ENCODE data around the gene ABRACL.
"Not testable (repeated sequence)": the region's sequence is repeated elsewhere in the genome, so short reads cannot be mapped to it uniquely, and the experiment has no call there.

ABRACL gene

DNA sequence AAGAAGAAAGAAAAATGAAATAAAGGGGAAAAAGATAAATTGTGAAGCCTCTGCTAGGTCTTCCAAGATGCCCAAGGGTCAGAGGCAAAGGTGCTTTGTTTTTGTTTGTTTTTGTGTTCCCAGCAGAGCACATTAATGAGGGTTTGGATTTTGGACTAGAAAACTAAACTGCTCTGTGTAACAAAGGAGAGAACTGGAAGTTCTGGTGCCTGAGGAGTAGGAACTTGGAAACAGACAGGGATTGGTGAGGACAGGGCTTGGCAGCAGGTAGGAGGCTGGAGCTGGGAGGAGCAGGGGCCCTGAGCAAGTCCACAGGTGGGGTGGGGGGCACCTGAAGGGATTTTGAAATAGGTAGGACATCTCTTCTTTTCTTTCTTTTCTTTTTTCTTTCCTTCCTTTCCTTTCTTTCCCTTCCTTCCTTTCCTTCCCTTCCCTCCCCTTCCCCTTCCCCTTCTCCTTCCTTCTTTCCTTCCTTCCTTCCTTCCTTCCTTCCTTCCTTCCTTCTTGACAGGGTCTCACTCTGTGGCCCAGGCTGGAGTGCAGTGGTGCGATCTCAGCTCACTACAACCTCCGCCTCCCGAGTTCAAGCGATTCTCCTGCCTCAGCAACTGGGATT is 15.3 kb upstream of the ABRACL start:
- no peak for DNase-seq

DNA sequence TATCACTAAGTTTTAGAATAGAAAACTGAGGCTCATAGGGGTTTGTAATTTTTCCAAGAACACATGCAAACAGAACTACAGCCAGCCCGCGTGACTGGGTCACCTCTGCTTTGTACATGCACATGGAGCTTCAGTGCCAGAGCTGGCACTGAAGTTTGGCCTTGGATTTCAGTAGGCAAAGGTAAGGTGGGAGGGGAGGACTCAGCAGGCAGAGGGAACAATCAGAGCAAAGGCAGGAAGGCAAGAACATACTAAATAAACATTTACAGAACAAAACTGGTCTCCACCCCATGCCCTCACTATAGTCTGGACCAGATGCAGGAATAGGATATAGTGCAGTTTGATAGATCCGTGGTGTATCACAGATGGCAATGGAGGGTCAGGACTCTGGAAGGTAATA is 13.6 kb upstream of the ABRACL start:
- no peak for DNase-seq

DNA sequence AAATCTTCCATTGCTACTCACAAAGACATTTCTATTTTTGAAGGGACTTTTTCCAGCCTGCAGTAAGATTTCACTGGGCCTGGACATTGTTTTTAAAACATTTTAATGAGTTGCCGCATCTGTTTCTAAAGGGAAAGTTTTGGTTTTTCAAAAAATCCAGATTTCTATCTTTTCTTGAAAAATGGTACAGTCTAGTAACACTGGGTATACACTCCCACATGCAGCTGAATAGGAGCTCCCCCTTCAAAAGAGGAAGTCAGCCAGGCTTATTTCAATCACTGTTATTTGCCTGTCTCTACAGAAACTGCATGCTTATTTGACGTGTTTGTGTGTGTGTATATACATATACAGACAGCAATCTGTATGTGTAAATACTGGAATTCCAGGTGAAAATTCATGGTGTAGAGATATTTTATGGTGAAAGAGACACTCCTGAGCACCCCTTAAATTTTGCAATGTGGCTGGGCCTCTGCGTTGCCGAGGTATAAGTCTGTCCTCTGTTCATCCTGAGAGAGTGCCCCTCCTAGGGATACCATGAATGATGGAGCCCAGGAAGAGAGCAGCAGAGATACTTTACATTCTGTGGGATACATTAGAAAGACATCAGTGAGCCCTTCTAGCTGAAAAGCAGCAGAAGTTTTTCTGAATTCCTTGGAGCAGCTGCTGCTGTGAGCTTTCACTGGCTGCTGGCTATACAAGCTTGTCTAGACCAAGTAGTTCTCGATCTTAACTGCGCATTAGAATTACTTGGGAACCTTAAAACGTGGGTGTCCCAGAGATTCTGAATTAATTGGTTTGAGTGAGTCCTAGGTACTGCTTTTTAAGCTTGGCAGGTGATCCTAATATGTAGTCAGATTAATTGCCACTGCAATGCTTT is 12.0 kb upstream of the ABRACL start:
- DNase-seq: no peak

DNA sequence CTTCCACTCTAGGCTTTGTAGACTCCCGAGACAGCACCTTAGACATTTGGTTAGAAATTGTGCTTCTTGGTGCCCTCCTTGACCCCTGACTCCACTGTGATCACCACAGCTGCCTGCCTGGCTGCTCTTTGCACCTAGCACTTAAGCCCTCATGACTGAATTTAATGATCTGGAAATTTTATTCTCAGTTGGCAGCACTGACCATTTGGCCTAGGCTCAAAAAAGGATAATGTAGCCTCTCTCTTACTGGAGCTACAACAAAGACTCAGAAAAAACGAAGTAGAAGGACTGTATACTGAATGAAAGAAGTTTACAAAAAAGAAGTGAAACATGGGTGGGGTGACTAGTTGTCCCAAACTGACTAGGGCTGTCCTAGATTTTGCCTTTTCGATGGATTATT is 11.3 kb upstream of the ABRACL start:
- no peak for DNase-seq

DNA sequence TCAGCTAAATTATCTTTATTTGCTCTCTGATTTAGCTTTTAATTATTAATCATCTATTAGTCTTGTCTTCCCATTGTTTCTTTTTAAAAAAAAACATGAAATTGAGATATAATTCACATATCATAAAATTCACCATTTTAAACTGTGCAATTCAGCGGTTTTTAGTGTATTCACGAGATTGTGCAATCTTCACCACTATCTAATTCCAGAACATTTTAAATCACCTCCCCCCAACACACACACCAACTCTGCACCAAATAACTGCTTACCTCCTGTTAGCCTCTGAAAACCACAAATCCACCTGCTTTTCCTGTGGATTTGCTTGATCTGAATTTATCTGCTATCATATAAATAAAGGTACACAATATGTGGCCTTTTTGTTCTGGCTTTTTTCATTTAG is 8.8 kb upstream of the ABRACL start:
- no peak for DNase-seq

DNA sequence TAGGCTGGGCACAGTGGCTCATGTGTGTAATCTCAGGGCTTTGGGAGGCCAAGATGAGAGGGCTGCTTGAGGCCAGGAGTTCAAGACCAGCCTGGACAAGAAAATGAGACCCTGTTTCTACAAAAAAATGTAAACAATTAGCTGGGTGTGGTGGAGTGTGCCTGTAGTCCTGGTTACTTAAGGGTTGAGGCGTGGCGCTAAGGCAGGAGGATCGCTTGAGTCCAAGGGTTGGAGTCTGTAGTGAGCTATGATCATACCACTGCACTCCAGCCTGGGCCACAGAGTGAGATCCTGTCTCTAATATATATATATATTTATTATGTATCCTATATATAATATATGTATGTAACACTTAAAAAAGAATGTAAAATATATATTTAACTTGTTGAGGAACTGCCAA is 7.9 kb upstream of the ABRACL start:
- no peak for DNase-seq

DNA sequence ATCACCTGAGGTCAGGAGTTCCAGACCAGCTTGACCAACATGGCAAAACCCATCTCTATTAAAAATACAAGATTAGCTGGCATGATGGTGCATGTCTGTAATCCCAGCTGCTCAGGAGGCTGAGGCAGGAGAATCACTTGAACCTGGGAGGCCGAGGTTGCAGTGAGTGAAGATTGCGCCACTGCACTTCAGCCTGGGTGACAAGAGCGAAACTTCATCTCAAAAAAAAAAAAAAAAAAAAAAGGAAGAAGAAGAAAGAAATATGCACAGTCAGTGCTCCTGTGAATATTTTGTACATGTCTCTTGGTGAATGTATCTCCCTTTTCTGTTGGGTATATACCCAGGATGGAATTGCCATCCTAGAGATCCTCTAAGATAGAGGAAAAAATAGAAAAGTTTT is 3.1 kb upstream of the ABRACL start:
- DNase-seq: not testable (repeated sequence)

DNA sequence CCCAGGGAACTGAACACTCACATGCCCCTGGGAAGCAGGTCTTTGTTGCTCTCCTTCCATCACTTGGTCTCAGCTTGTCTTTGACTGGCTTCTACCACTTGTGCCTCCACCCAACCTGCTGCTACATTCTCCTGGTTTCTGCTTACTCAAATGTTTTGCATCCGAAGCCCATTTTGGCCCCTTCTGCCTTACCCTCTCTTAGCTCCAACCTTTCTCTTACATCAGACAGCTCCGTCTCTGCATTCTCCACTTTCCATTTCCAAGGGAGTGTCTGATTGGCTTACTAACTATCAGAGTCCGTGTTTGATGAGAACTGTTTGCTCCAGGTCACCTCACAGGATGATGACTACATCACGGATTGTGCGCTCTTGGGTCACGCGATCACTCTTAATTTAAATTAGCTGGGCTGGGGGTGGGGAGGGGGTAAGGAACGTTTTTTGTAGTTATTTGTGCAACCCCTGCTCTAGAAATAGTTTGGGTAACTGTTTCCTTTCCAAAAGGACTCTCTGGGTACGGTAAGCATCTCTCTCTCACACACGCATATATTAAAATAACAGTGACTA is 844 bp upstream of the ABRACL start:
- DNase-seq: peak; percentile 41

DNA sequence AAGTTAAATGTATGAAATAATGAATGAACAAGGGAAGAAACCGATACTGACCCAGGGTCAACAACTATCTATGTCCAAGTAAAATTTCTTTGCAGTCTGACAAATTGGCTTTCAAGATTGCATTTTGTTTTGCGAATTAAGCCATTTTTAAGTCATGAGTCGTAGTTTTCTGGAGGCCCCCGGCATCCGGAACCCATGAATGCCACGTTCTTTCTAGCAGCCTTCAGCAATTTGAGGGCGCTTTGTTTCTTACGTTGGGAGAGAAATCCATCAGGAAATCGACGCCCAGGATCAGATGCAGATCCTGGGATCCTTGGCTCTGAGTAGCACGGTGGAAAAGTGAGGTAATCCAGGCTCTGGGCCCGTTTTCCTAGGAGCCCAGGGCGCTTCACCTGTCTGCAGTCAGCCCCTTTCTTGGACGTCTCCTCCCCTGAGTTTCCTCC is 309 bp upstream of the ABRACL start:
- DNase-seq: peak; percentile 53

DNA sequence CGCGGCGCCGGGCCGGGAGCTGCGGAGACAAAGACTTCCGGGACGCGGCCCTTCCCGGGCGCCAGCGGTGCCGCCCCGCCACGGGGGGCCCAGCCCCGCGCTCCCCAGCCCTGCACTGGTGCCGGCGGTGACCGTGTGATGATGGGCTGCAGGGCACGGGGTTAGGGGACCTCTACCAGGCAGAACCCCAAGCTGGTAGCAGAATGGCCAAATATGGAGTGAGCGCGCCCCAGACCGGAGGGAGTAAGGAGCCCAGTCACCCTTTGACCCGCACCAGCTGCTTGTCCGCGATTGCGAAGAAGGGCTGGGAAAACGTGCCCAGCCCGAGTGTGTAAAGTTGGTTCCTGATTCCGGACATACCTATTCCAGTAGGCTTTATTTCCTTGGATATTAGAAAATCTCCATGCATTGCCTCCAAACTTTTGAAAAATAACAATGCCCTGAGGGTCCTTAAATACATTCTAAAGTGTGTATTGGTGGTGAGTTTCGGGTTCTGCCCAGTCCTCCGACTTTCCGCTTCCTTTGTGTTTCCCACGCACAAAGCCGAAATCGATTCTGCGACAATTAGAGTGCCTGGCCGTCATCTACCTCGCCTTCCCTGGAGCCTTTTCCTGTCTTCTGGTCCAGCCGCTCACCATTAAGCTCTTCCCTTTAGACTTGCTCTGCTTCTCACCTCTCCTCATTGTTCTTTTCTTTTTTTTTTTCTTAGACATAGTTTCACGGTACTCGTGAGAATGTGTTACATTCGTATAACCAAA is 1.1 kb downstream of the ABRACL start:
- DNase-seq: peak; percentile 30

DNA sequence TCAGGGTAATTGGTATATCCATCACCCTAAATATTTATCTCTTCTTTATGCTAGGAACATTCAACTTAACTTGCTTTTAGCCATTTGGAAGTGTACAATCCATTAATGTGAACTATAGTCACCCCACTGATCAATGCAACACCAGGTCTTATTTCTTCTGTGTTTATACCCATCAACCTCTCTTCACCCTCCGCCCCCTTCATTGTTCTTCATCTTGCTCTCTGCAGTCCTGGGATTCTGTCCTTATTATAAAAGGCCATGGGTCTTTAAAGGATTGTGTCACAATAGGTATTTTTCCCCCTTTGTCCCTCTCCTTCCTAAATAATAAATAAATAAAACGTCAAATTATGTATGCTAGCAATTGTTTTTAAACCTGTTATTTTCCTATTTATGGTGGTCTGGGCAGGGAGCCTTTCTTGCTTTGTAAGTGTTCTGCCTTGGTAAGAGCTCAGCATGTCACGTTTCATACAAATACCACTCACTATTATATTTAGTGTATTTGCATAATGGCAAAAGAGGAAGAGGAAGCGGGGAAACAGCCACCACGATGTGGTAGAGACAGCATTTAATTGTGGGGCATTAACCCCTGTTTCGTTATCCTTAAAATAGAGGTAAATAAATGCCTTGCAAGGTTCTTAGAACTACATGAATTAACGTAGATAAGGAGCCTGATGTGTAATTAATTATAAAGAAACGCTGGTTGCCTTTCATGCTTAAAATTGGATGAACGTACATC is 1.9 kb downstream of the ABRACL start:
- DNase-seq: no peak

DNA sequence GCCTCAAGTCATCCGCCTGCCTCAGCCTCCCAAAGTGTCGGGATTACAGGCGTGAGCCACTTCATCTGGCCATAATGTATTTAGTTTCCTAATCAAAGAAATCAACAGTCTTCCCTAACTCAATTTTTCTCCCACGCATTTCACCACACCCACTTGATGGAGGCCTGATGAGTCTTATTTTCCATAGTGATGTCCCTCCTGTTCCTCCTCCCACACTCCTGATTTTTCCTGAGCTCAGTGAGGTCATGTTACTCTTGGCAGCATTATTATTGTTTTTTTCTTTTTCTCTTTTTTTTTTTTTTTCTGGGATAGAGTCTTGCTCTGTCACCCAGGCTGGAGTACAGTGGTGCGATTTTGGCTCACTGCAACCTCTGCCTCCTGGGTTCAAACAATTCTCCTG is 8.9 kb downstream of the ABRACL start:
- peak; percentile 73 for DNase-seq

DNA sequence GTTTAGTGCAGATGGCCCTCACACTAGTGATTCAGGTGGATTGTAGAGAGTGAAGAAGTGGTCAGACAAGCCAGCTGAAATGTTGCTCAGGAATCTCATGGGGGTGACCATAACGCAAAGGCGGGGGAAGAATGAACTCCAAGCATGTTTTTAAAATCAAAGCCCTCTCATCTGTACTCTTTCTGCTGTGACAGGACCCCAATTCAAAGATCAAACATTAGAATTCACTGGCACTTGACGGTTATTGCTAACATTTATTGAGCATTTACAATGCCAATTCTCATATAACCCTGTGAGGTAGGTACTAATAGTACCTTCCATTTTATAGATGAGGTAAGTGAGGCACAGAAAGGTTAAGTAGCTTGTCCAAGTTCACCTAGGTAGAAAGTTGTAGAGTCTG is 15.7 kb downstream of the ABRACL start:
- DNase-seq: no peak

DNA sequence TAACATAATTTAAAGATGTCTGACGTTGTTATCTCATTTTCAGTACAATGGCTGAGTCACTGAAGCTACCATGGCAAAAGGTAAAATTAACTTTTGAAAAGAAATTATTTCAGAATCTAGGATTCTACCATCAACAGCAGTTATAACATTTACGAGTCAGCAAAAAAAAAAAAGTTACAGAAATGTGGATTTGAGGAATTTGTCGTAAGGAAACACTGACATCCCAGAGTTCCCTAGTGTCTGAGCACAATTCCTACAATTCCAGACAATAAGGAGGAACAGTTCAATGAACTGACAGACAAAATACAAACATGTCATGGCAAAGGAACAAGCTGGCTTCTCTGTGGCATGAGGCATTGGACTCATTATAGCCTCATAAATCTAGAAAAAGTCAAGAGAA is 19.1 kb downstream of the ABRACL start:
- DNase-seq: no peak

DNA sequence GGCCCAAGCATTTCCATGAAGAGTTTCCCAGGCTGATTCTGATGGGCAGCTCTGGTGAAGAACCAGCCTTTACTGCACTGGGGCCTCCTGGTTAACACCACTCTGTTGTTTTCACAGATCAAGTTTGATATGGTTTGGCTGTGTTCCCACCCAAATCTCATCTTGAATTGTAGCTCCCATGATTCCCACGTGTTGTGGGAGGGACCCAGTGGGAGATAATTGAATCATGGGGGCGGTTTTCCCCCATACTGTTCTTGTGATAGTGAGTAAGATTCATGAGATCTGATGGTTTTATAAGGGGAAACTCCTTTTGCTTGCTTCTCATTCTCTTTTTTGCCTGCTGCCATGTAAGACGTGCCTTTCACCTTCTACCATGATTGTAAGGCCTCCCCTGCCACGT is 20.4 kb downstream of the ABRACL start:
- DNase-seq: not testable (repeated sequence)

DNA sequence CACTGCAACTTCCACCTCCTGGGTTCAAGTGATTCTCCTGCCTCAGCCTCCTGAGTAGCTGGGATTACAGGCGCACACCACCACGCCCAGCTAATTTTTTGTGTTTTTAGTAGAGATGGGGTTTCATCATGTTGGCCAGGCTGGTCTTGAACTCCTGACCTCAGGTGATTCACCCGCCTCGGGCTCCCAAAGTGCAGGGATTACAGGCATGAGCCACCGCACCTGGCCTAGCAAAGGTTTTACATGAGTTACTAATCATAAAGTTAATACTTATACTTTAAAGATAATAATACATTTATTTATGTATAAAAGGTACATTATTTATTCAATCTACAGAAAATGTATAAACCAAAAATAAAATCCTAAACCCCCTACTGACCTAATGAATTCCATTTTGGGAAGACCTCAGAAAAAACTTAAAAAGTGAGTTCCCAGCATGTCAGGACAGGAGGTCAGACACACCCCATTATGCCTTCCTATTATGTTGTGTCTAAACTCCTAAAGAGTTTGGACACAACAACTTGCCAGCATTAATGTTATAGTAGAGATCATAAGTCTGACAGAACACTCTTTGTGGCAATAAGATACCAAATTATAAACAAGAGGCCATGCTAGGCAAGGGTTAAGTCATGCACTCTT is 21.7 kb downstream of the ABRACL start:
- not testable (repeated sequence) for DNase-seq

DNA sequence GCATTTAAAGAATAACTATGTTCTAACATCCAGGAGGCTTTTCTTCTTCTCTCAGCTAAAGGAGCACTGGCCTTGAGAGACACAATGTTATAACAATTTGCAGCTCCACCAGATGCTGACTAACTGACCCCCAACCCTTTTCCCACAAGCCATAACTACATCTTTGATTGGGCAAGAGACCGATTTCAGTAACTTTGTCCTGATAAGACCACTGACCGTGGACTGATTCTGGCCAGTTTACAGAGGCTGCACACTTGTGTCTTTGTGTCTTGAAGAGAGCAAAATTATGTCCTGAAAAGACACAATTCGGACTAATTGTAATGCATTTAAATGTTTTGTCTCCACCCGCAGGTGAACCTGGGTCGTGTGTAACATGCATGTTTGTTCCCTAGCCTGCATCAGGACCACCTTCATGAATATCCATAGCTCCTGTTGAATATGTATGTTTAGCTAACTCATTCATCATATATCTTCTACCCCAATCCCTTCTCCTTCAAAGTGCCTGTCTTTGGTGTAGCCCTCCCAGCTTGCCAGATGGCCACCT is 22.3 kb downstream of the ABRACL start:
- no peak for DNase-seq

DNA sequence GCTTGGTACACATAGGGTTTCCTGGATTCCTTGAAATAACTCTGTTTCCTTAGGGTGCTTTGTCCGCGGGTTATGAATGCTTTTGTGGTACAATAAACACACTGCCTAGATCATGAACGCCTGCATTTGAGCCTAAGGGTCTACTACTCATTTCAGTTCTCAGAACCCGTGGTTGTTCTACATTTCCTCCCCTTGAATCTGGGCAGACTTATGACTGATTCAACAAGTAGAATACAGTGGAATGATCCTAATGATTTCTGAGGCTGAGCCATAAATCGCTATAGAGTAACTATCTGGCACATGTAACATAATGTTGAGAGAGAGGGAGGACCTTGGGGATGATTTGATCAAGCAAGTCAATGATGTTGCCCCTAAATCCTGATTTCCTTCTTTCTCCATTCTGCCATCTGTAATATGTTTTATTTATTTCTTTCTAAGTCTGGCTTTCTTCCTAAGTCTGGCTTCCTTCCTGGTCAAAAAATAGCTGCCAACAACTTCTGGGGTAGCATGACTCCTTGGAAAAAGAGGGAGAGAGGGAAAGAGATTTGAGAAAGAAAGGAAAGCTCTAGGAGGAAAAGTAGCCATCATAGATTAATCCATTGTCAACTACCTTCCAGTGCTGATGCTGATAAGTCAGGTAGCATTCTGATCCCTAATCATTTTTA is 23.0 kb downstream of the ABRACL start:
- DNase-seq: no peak

DNA sequence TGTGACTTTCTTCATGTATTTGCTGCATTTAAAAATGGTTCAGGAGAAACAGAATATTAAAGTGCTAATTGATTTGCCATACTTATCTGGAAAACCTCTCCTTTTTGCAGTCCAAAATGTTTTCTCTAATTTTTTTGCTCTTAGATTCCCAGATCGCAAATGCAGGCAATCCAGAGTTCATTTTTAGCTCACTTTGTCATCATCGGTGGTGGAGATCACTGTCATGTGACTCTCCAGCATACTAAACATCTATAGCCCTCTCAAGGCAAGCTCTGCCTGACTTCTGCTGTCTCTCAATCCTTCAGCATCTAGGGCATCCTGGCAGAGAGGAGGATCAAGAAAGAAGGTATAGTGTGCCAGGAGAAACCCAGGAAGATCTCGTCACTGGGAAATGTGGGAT is 24.8 kb downstream of the ABRACL start:
- DNase-seq: no peak

DNA sequence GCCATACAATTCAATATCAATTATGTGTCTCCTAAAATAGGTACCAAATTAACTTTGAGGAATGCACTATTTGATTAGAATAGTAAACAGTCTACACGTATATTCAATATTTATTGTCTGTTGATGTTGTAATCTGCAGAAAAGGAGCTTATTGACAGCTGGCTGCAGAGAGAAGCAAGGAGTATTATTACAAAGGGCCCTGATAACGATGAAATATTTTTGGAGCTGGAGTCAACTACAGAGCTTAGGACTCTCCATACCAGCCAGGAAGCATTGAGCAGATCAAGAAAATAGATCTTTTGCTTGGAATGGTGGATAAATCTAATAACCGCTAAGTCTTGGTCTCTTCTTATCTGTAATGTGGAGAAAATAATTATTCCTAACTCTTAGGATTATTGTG is 25.5 kb downstream of the ABRACL start:
- DNase-seq: no peak

DNA sequence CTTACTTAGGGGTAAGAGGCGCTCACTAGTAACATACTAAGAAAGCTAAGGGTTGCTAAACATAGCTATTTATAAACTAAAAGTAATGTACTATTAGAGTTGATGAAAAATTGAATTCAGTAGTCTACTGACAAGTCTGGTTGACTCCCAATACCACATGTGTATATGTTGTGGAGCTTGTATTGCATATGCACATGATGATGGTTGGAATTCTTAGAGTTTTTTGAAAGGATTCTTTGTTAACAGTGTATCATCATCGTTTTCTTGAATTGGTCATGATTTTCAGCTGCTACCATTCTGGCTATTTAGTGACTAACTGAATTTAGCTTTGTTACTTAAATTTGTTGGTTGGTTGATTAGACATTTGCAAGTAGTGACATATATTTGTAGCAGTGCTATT is 27.2 kb downstream of the ABRACL start:
- no peak for DNase-seq
